Fibroblast of gingiva (primary cell): Measurements from ENCODE around the gene C9.
"Not testable (repeated sequence)": the region's sequence is repeated elsewhere in the genome, so short reads cannot be mapped to it uniquely, and the experiment has no call there.

Source experiments
- DNase-seq: peaks from one replicate; pipeline ENCODE4 v3.0.0-alpha.2; 2011; ENCODE audit warnings: low read depth

Gene C9

GRCh38 chr5:39364367-39364766 lies at the start of gene C9:
C9 (minus strand) TSS chr5:39364495; CDS start chr5:39364464, 31 bp downstream.
- no peak for DNase-seq

GRCh38 chr5:39413771-39414170 lies 49.5 kb upstream of the C9 start:
- DNase-seq = no peak

GRCh38 chr5:39412721-39413394 lies 48.6 kb upstream of the C9 start:
- no peak for DNase-seq

GRCh38 chr5:39411985-39412384 lies 47.7 kb upstream of the C9 start:
- no peak for DNase-seq

GRCh38 chr5:39411061-39411460 lies 46.8 kb upstream of the C9 start:
- DNase-seq = peak; percentile 66

GRCh38 chr5:39409033-39409432 lies 44.7 kb upstream of the C9 start:
- peak; percentile 37 for DNase-seq

GRCh38 chr5:39405083-39405843 lies 41.0 kb upstream of the C9 start:
- DNase-seq = no peak

- not testable (repeated sequence) for DNase-seq
These were observed 39.5 kb upstream of the C9 start for GRCh38 chr5:39403761-39404160.

GRCh38 chr5:39402140-39402539 lies 37.8 kb upstream of the C9 start:
- DNase-seq = peak; percentile 40

GRCh38 chr5:39400713-39401578 lies 36.7 kb upstream of the C9 start:
- no peak for DNase-seq

GRCh38 chr5:39399135-39400036 lies 35.1 kb upstream of the C9 start:
- peak; percentile 96 for DNase-seq

- no peak for DNase-seq
These were observed 32.5 kb upstream of the C9 start for GRCh38 chr5:39396843-39397242.

GRCh38 chr5:39395521-39395920 lies 31.2 kb upstream of the C9 start:
- no peak for DNase-seq

- DNase-seq = peak; percentile 68
These were observed 30.7 kb upstream of the C9 start for GRCh38 chr5:39394946-39395345.

- DNase-seq = no peak
These were observed 26.6 kb upstream of the C9 start for GRCh38 chr5:39390945-39391344.

GRCh38 chr5:39387293-39387692 lies 23.0 kb upstream of the C9 start:
- DNase-seq = no peak

- DNase-seq = no peak
These were observed 20.0 kb upstream of the C9 start for GRCh38 chr5:39384271-39384670.

GRCh38 chr5:39381376-39381775 lies 17.1 kb upstream of the C9 start:
- DNase-seq = no peak

GRCh38 chr5:39379693-39380092 lies 15.4 kb upstream of the C9 start:
- no peak for DNase-seq

GRCh38 chr5:39377613-39378012 lies 13.3 kb upstream of the C9 start:
- no peak for DNase-seq

GRCh38 chr5:39376293-39376714 lies 12.0 kb upstream of the C9 start:
- peak; percentile 23 for DNase-seq

- DNase-seq = no peak
These were observed 9.5 kb upstream of the C9 start for GRCh38 chr5:39373791-39374190.
